Measurements from ENCODE around the gene ADA. TPM values are rescaled to one million over a fixed set of nuclear protein-coding genes. Genes with fewer than 3 reads are reported as not detected.

The ADA gene
- total and polyA plus RNA-seq, 3 experiments from 2014 or later: 21.1 to 56.4 (median 21.3) TPM

Other genes starting within 250 kb of the ADA start
- 10 to 100 TPM; 29.3 to 31.6 TPM for gene TTPAL, start 175.8 kb downstream of the ADA start, total RNA-seq
- 15.9 TPM for gene TTPAL, start 175.8 kb downstream of the ADA start, polyA plus RNA-seq
- gene SERINC3, start 129.6 kb downstream of the ADA start, total RNA-seq: 10 to 100 TPM; 59.9 to 61.6 TPM
- 204 TPM for gene SERINC3, start 129.6 kb downstream of the ADA start, polyA plus RNA-seq
- 1 to 10 TPM; 4.4 to 4.9 TPM for gene PKIG, start 69.1 kb downstream of the ADA start, total RNA-seq
- gene PKIG, start 69.1 kb downstream of the ADA start, polyA plus RNA-seq: 0.97 TPM
- not detected for gene CCN5, start 63.7 kb upstream of the ADA start, total RNA-seq
- gene CCN5, start 63.7 kb upstream of the ADA start, polyA plus RNA-seq: not detected
- under 1 TPM; 0.09 to 0.15 TPM for gene KCNK15, start 94.2 kb upstream of the ADA start, total RNA-seq
- not detected for gene KCNK15, start 94.2 kb upstream of the ADA start, polyA plus RNA-seq
- not detected for gene RIMS4, start 158.8 kb upstream of the ADA start, total RNA-seq
- not detected for gene RIMS4, start 158.8 kb upstream of the ADA start, polyA plus RNA-seq
- gene YWHAB, start 234.0 kb upstream of the ADA start, total RNA-seq: 100 to 1,000 TPM; 275 to 276 TPM
- gene YWHAB, start 234.0 kb upstream of the ADA start, polyA plus RNA-seq: 661 TPM